ENCODE data around the gene MYH7B.
A peak's percentile ranks its signal among the peaks of the same experiment; 100 is the strongest.

Gene MYH7B

DNA sequence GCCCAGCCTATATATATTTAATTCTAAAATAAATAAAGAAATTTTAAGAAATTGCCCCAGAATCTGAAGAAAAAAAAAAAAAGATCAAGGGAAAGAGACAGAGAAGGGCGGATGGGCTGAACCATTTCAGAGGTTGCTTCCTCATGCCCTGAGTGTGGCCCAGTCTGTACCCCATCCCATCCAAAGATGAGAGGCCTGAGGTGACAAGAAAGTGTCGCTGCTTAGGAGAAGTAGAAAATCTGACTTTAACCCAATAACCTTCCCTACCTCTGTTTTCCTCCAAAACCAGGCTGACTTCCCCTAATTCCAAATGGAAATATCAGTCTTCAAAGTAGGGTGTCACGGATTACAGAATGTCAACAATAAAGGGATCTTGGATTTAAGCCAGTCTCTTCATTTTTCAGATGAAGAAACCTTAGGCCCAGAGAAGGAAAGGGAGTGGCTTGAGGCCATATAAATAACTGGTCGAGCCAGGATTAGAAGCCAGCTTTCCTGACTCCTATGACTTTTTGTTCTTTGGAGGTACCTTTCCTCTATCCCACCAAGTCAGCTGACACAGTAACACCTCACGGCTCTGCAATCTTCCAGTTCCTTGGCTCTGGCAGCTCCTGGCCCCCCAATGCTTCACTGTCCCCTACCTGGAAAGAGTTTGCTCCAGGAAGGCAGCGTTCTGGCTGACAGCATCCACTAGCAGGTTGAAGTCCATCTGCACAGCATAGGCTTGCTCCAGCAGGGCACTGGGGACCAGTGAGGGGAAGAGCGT, 10.2 kb upstream of the MYH7B start:
- no peak for DNase-seq

DNA sequence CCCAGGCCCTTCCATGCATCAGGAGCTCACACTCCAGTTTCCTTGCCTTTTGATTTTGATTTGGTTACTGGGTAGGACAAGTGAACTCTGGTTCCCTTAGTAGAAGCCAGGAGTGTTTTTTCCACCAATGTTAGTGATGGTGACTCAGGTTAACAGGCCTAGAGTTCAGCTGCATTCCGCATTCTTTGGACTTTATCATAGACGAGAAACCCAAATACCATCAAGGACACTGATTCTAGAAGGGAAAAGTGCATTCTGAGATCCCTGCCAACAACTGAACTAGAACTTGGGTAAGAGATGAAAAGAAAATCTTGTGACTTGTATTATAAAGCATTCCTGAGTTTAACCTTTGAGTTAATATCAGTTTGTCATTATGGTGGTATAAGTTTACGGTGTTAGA, 9.0 kb upstream of the MYH7B start:
- no peak for DNase-seq

DNA sequence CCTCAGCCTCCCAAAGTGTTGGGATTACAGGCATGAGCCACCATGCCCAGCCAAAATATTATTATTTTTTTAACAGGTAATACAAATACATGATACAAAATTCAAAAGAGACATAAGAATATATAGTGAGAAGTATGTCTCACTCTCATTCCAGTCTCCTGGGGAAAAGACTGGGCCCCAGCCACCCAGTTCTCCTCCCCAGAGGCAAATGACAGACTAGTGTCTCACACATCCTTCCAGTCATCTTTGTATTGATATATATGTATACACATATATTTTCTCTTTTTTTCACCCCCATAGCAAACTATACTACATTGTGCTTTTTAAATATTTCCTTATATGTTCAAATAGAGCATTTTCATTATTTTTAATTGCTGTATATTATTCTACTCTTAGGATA, 8.3 kb upstream of the MYH7B start:
- no peak for DNase-seq

DNA sequence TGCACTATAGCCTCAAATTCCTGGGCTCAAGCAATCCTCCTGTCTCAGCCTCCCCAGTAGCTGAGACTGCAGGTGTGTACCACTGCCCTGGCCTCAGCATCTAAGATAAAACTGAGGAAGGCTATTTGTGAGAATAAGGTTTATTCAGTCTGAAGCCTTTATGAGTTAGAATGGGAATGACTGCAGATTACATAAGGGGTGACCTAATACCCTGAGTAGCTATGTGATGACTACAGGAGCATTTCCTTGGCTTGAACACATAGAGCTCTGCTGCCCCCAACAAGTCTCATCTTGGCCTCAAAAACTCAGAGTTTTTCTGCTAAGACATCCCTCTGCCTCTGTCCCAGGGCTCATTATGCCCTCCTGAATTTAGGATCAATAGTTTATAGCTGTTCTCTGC, 7.6 kb upstream of the MYH7B start:
- no peak for DNase-seq

DNA sequence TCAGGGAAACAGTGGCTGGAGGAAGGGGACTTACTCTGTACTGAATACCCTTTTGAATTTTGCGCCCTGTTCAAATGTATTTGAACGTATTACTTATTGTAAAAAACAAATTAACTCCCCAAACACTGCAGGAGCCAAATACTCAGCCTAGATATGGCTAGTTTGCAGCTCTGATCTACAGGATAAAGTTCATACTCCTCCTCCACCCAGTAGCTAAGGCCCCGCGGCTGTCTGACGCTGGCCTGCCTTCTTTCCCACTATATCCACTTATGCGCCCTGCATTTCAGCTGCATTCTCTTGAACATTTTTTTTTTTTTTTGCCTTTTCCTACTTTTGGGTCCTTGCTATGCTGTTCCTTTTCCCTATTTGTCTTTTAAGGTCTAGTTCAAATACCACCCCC, 6.5 kb upstream of the MYH7B start:
- no peak for DNase-seq

DNA sequence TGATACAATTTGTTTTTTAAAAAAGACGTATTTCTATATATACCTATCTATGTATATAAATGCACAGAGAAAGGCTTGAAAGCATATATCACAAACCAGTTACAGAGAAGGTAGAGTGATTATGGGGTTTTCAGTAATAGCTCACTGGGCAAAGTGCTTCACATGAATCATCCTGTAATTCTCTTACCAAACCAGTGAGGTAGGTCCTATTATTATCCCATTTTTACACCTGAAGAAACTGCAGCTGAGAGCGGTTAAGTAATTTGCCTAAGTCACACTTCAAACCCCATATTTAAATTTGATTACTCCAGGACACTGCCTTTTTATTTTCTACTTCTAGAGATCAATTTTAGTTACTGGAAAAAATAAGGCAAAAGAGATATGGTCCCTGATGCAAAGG, 4.4 kb upstream of the MYH7B start:
- DNase-seq = no peak

DNA sequence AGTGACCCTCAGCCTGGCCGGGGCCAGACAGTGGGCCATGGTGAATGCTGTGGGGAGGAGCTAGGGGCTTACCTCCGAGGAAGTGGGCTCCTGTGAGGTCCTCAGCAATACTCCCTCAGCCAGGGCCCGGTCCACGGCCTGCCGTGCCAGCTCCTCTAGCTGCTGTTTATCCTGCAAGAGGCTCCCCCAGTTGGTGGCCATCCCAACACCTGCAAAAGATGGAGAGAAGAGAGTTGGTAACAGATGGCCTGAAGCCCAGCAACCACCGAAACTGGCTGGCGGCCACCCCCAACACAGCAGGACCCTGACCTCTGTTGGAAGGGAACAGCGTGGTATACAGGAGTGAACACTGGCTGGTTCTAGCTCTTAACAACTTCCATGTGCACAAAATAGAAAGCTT, 4.0 kb upstream of the MYH7B start:
- no peak for DNase-seq

DNA sequence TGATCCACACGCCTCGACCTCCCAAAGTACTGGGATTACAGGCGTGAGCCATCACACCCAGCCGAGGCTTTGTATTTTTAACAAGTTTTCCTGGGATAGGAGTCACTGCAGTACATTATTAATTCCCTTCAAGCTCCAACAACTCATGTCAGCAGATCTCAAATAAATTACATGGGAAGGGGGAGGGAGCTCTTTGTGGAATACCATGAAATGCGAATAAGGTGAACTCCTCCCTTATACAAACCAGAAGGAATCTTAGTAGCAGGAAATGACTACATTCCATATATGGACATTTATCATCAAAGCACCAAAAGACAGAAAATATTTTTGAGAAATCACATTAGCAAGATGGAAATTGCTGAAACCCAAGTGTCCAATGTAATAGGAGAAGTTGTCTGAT, 3.0 kb upstream of the MYH7B start:
- no peak for DNase-seq

DNA sequence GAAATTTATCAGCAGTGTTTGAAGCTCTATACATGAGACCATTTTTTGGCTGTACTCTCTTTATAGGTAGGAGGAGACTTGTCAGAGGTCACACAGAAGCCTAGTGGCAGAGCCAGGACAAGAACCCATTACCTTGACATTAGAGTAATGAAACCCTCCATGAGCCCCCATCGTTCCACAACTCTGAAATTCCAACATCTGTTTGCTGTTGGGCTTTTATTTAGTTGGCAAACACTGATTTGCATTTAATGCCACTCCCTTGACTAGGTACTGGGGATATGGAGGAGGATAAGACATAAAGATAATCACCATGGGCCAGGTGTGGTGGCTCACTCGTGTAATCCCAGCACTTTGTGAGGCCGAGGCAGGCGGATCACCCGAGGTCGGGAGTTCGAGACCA, 1.7 kb upstream of the MYH7B start:
- no peak for DNase-seq

DNA sequence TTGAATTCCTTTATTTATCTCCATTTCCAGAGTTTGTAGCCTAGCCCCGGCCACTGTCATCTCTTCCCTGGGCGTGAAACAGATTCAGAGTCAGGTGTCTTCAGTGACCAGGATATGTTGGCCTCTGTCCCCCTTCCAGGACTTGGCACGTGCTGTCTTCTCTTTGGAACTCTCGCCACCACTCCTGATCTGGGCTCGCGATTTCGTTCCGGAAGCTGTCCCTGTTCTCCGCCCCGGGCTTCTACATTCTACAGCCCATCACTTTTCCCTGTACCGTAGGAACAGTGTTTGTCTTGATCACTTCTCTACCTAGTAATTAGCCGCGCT, 801 bp upstream of the MYH7B start:
- peak; percentile 69 for DNase-seq

DNA sequence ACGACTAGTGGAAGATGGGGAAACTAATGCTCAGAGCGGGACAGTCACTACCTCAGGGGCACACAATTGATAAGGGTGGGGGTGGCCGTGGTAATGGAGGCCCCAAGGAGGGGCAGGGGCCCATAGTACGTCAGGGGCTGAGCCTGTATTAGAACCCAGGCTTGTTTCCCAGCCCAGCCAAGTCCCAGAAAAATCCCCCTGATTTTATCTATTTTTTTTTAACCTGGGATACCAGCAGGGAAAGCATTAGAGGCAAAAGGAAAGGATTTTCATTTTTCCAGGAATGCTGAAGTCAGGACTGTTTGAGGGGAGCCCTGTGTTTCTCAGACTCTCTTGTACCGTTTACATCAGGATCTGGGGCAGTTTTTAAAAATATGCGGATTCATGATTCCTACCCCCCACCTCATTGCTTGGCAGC, 382 bp downstream of the MYH7B start:
- no peak for DNase-seq

DNA sequence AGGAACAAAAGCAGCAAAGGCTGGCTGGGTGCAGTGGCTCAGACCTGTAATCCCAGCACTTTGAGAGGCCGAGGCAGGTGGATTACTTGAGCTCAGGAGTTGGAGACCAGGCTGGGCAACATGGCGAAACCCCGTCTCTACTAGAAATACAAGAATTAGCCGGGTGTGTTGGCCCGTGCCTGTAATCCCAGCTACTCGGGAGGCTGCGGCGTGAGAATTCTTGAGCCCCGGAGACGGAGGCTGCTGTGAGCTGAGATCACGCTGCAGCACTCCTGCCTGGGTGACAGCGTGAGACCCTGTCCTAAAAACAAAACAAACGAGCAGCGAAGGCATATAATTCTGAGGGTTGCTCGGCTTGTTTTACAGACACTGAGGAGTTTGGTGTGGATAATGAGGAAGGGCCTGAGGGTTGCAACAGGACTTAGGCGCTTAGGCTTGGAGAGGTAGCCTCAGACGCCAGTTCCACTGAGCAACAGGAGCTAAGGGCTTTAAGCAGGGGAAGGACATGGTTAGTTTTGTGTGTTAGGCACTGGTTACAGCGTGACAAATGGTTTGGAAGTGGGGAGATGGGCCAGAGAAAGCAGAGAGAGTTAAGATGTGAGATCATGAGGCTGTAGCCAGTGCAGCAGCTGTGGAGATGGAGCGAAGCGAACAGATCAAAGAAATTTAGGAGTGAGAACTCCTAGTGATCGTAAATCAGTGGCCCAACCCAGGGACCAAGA, 1.2 kb downstream of the MYH7B start:
- no peak for DNase-seq

DNA sequence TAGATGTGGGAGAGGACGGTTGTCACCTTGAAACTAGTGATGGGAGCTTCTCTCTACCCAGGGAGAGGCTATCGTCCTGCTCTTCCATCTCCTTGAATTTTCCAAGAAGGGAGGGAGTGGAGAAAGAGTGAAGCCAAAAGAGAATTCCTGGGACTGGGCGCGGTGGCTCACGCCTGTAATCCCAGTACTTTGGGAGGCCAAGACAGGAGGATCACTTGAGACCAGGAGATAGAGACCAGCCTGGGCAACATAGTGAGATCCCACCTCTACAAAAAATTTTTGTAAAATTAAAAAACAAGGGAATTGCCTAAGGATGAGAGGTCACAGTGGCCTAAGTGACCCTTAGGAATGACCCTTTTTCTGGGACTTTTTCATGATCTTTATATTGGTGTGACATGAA, 8.8 kb downstream of the MYH7B start:
- no peak for DNase-seq

DNA sequence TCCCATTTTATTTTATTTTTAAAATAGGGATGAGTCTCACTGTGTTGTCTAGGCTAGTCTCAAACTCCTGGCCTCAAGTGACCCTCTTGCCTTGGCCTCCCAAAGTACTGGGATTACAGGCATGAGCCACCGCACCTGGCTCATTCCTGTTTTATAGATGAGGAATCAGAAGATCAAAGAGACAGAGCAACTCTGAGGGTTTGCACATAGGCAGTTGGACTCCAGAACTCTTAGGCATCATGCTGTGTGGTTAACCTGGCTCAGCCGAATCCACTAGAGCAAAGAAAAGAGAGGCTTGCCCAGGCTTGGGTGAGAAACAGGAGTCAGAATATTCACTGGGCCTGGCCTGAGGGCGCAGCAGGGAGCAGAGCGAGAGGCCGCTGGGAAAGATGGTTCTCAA, 9.4 kb downstream of the MYH7B start:
- DNase-seq = no peak

DNA sequence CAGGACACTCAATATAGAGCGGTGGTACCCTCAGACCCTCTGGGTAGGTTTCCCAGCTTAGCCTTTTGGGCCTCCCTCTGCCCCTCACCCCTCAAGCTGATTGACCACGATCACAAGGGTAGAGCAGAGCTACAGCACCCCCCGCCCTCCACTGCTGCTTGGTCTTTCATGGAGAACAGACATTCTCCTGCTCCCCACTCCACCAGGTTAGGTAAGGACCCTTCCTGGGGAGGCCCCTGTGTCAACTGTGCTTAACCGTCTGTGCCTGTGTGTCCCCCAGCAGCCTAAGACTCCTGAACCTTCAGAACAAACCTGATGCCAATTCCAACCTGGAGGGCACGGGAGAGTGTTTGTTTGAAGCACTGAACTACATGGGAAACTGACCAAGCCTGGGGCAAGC, 11.8 kb downstream of the MYH7B start:
- no peak for DNase-seq

DNA sequence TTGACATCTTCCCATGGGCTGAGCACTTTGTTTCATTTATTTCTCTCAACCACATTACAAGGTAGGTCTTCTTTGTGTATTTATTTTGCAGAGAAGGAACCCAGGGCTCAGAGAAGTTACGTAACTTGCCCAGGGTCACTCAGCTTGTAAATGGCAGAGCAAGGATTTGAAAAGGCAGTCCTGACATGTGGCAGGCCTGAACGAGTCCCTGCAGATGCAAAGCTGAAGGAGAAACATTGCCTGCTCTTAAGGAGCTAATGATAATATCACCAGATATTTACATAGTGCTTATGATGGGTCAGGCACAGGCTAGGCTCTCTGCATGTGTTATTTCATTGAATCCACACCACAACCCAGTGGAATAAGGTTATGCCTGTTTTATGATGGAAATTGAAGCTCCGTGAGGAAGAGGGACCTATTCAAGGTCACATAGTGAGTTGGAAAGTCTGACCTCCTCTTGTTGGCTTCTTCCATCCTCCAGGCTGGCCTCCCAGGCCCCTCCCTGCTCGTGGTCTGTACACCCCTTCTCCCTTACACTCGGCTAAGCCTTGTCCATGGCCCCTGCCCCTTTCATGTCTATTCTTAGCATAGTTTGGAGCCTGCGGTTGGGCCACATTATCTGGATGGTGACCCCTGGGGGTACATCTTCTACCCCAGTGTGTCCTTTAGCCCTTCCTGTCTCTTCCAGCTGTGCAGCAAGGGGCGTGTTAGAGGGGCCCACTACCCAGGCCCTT, 12.5 kb downstream of the MYH7B start:
- no peak for DNase-seq

DNA sequence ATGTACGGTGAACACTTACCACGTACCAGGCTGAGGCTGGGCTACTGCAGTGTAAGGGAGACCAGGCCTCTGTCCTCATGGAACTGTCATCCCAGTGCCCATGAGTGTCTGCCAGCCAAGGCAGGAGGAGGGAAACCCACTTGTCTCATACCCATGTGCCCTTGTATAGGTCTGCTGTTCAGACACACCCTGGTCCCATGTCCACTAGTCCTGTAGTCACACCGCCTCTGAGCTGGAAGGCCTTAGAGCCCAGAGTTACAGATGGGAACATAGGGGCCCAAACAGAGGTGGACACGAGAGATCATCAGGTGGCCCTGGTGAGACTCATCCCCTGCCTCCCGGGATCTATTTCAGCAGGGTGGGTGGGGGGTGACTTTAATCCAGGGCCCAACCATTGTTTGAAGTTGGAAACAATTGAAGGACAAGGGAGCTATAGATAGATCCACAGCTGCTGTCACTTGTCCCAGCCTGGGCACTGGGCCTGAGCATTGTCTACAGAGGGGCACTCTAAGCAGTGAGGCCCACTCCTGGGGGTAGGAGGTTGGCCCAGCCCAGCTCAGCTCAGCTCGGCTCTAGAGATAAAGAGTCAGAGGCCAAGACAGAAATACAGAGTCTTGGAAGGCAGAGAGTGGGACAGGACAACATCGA, 14.6 kb downstream of the MYH7B start:
- DNase-seq = no peak

DNA sequence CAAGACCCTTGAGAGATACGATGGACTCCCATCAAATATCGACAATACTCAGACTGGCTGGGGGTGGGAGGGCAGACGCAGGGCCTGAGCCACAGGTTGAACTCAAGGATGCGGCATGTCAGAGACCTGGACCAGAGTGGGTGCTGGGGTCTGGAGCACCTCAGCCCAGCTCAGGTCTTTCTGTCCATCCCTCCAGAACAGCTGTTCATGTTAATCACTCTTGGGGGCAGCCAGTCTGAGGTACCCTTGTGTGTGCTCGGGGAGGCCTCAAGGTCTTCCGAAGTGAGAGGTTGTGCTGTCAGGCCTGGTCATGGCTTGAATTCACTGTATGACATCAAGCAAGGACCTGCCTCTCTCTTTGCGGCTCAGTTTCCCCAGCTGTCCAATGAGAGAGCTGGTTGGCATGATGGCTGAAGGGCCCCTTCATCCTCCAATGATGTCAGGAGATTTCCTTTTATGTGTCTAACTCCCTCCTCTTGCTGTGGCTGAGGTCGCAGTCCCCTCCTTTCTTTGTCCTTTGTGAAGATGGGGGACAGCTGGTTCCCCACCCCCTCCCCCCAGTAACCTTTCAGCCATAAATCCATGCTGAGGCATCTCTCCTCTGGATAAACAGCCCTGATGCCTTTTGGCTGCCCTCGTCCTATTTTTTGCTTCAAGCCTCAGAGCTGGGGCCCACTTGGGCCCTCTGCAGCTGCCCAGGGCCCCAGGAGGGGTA, 15.3 kb downstream of the MYH7B start:
- no peak for DNase-seq

DNA sequence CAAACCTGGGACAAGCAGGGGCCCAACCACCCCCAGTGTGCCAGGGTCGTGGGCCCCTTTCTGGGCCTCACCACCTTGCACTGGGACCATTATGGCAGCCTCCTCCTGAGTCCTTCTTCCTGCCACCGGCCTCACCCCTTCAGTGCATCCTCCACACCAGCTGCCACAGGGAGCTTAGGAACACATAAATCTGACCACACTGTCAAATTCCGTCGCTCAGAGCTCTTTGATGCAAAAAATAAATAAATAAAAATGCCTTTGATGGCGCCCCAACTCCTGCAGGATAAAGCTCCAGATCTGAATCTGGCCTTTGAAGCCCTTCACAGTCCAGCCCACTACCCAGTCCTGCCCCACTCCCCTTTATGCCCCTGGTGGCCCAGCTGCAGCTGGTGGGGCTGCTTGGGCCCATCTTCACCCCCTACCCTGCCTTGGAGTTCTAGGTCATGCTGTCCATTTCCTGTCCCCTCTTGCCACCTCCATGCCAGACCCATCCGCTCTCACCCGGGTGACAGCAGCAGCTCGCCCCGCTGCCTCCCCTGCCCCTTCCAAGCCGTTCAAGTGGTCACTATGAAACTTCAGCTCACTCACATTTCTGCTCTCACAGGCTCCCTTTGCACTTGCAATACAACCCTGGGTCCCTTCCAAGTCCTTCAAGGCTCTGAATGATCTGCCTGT, 16.0 kb downstream of the MYH7B start:
- DNase-seq = no peak

DNA sequence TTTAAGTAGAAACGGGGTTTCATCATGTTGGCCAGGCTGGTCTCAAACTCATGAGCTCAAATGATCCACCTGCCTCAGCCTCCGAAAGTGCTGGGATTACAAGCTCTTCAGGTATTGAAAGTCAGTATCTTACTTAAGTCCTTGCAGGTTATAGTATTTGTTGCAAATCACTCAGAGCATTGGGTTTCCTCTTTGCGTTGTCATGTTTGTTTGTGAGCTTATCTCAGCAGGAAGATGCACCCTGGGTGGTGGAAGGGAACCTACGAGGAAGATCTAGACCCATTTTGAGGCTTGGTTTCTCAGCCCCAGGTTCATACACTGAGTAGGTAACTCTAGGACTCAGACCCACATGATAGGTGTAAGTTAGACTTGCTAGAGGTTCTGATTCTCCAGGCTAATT, 18.6 kb downstream of the MYH7B start:
- no peak for DNase-seq

DNA sequence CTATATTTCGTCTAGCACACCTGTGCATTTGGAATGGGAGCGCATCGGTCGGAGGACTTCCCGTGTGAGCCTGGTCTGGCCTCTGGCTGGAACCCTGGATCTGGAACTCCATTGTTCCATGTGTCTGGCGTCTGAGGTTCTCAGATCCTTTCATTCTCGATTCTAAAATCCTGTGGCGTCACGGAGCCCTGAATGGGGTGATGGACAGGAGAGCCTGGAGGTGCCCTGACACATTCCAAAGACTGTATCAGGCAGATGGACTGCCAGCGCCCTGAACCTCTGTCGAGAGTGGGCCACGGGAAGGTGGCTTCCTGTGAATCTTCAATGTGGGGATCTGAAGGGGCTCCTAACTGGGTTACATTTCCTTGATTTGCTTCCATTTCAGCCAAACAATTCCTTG, 20.6 kb downstream of the MYH7B start:
- DNase-seq = no peak

DNA sequence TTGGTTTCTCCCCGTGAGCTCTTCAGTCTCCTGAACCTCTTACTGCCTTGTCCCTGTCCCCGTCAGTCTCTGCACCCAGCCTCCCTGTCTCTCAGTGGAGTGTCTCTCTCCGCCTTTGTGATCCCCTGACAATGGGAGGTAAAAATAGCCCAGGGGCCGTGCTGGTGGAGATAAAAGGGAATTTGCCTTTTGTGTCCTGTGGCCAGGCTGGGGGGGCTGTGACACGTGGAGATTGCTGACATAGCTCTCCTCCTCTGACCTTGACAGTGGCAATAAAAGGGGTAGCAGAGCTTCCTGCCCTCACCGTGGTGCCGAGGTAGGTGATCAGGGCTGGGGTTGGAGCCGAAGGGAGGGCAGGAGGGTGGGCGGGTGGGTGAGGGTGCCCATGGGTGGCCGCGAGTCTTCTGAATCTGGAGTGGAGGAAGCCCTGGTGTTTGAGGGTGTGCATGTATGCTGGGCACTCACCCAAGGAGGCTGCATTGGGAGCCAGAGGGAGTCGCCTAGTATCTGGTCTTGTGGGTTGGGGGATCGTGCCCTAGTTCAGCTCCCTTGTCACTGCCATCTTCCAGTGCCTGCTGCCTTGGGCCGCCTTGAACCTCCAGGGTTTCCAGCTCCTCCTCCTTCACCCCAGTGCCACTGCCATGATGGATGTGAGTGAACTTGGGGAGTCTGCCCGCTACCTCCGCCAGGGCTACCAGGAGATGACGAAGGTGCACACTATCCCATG, 21.9 kb downstream of the MYH7B start:
- DNase-seq = no peak
